PFSK-1 (cell line): ENCODE measurements around the gene RGS10.

Experiments
- FOXP2 ChIP-seq: optimal IDR thresholded peaks from 2 replicates; pipeline ENCODE3; 2011; ENCODE audit warnings: borderline replicate concordance, control low read depth, inconsistent platforms; ENCODE audit not compliant: insufficient read depth; ENCODE audit errors: extremely low read length, extremely low read depth
- POLR2AphosphoS5 ChIP-seq: IDR thresholded peaks from 2 replicates; pipeline ENCODE4 v1.6.1; 2012; ENCODE audit warnings: low read depth, mild to moderate bottlenecking, control low read depth, low read length, moderate library complexity
- SIN3A ChIP-seq: IDR thresholded peaks from 2 replicates; pipeline ENCODE4 v1.6.1; 2012; ENCODE audit warnings: mild to moderate bottlenecking, low read length, moderate library complexity, borderline replicate concordance; ENCODE audit not compliant: insufficient read depth
- TAF1 ChIP-seq: IDR thresholded peaks from 2 replicates; pipeline ENCODE4 v1.6.1; 2012; ENCODE audit warnings: low read length, control low read depth, borderline replicate concordance; ENCODE audit not compliant: insufficient read depth
- TF ChIP-seq, protein P1 (sequence below), 2 experiments: IDR thresholded peaks; 2 replicates each; pipeline versions ENCODE4 v1.6.1 to v1.8.0; 2011 to 2012; ENCODE audit warnings: low read depth in 2 of 2, low read length in 2 of 2, control low read depth in 1 of 2, inconsistent platforms in 1 of 2, mild to moderate bottlenecking in 1 of 2, moderate library complexity in 1 of 2; ENCODE audit not compliant: insufficient read depth in 1 of 2

Gene RGS10

GRCh38 chr10:119531067-119531466 lies 11.5 kb downstream of the RGS10 start:
- TF ChIP-seq SIN3A (no peak), TAF1 (no peak), FOXP2 (no peak), POLR2AphosphoS5 (no peak)
- TF ChIP-seq, protein P1, sequence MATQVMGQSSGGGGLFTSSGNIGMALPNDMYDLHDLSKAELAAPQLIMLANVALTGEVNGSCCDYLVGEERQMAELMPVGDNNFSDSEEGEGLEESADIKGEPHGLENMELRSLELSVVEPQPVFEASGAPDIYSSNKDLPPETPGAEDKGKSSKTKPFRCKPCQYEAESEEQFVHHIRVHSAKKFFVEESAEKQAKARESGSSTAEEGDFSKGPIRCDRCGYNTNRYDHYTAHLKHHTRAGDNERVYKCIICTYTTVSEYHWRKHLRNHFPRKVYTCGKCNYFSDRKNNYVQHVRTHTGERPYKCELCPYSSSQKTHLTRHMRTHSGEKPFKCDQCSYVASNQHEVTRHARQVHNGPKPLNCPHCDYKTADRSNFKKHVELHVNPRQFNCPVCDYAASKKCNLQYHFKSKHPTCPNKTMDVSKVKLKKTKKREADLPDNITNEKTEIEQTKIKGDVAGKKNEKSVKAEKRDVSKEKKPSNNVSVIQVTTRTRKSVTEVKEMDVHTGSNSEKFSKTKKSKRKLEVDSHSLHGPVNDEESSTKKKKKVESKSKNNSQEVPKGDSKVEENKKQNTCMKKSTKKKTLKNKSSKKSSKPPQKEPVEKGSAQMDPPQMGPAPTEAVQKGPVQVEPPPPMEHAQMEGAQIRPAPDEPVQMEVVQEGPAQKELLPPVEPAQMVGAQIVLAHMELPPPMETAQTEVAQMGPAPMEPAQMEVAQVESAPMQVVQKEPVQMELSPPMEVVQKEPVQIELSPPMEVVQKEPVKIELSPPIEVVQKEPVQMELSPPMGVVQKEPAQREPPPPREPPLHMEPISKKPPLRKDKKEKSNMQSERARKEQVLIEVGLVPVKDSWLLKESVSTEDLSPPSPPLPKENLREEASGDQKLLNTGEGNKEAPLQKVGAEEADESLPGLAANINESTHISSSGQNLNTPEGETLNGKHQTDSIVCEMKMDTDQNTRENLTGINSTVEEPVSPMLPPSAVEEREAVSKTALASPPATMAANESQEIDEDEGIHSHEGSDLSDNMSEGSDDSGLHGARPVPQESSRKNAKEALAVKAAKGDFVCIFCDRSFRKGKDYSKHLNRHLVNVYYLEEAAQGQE (IDR thresholded peaks at IDR 0.05; ENCODE audit: insufficient read depth in 1 of 2, low read depth in 2 of 2, low read length in 2 of 2), result no peak

DNA sequence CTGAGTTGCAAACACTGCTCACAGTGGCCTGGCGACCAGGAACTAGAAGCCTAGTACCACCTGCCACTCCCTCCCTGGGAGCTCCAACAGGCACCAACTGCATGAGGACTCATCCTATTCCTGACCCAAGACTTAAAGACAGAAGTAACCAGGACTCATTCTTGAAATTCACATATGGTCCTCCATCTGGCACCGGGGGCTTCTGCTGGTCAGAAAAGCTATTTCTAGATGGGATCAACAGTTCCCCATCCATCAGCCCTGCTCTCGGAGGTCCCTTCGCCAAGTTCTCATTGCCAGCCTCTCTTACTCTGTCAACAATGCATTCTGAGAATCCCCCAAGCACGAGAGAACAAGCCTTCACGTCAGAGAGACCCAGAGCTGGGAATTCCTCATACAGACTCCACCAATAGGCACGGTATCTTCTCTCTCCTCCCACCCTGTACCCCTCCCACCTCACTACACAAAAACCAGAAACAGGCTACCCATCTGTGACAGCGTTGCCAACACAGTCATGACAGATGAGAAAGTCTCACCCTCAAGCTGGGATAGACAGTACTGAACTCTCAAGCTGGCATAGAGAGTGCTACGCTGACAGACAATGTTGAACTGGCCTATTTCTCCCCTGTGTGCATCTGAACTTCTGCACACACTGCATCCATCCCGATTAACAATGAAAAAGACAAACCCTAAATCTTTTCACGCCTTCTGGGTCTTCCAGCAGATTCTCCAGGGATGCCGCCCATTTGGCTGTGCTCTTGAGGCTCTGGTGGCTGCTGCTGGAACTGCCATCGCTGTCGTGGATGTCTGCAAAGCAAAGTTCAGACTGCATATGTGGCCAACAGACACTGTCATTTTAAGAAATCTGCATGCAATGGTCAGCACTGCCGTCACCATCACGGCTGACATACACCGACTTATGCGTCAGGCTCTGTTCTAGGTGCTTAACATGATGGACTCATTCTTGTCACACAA lies 15.6 kb downstream of the RGS10 start:
- TF ChIP-seq FOXP2 (no peak), TAF1 (no peak), SIN3A (no peak)

DNA sequence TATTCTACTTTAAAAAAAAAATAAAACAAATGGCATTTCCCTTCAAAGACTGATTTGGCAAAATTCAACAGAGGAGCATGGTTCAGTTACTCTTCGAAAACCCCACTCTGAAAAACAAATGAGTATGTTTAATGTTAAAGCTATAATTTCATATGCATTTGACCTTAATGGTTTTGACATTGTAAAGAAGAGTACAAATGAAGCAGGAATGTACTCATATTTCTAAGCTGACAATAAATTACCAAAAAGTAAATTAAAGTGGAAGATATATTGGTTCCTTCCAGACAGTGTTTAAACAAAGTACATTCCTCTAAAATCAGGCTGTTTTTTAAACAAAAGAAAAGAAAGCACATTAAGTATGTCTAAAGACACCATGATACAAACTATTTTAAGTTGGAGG lies 16.4 kb downstream of the RGS10 start:
- TF ChIP-seq TAF1, result no peak
- TF ChIP-seq, protein P1 (IDR thresholded peaks at IDR 0.05; ENCODE audit: insufficient read depth in 1 of 2, low read depth in 2 of 2, low read length in 2 of 2), result no peak
- no peak for TF ChIP-seq FOXP2
- TF ChIP-seq POLR2AphosphoS5, result no peak
- TF ChIP-seq SIN3A, result no peak

DNA sequence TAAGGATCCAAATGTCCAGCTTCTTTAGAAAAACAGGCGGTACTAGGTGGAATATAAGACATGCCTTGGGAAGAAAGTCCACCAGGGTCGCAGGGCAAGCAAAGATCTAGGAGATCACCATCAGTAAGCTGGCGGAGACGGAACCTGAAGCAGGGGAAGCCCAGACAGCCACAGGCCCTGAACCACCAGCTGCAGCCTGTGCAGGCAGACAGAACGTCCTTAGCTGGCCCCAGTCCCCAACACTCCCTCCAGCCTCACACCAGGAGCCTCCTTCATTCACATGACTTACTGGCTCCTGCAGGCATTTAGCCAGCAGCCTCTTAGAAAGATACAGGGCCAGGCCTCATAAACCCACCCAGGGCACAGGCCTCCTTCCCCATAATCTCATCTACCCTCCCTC lies 17.4 kb downstream of the RGS10 start:
- TF ChIP-seq SIN3A (no peak), TAF1 (no peak), POLR2AphosphoS5 (no peak), FOXP2 (no peak)
- TF ChIP-seq, protein P1 (IDR thresholded peaks at IDR 0.05; ENCODE audit: insufficient read depth in 1 of 2, low read depth in 2 of 2, low read length in 2 of 2), result no peak

GRCh38 chr10:119524720-119525070 lies 17.8 kb downstream of the RGS10 start:
- TF ChIP-seq SIN3A, result no peak
- TF ChIP-seq, protein P1 (IDR thresholded peaks at IDR 0.05; ENCODE audit: insufficient read depth in 1 of 2, low read depth in 2 of 2, low read length in 2 of 2), result no peak
- no peak for TF ChIP-seq FOXP2
- no peak for TF ChIP-seq TAF1
